CD14-positive monocyte (primary cell): Measurements from ENCODE around the gene SLC6A8. TPM values are rescaled to one million over a fixed set of nuclear protein-coding genes. Genes with fewer than 3 reads are reported as not detected.

Experiments
- DNase-seq, 3 donors: peaks; one replicate each; pipeline ENCODE4 v3.0.0-alpha.2; 2011 to 2022
- H2AFZ ChIP-seq: 2 replicates; pipeline ENCODE4 v1.6.0; 2012; ENCODE audit warnings: mild to moderate bottlenecking, low read depth, low read length, inconsistent platforms; ENCODE audit not compliant: insufficient read depth, poor library complexity, severe bottlenecking
- H3K27ac ChIP-seq, 2 donors: 1 replicate in 1 of 2; 2 replicates in 1 of 2; pipeline ENCODE4 v1.5.1; 2012 to 2013; ENCODE audit warnings: low read length in 2 of 2, control low read depth in 1 of 2, inconsistent platforms in 1 of 2, low read depth in 1 of 2, mild to moderate bottlenecking in 1 of 2
- H3K27me3 ChIP-seq, 2 donors: one replicate each; pipeline versions ENCODE4 v1.6.0 to v1.6.1; 2011 to 2013; ENCODE audit warnings: low read length in 2 of 2; ENCODE audit not compliant: control insufficient read depth in 2 of 2, insufficient read depth in 2 of 2
- H3K36me3 ChIP-seq, 2 donors: replicated peaks in 1 of 2; 1 replicate in 1 of 2; 2 replicates in 1 of 2; pipeline versions ENCODE4 v1.5.1 to v1.6.1; 2012 to 2013; ENCODE audit warnings: low read length in 2 of 2, control low read depth in 1 of 2, inconsistent platforms in 1 of 2, mild to moderate bottlenecking in 1 of 2; ENCODE audit not compliant: insufficient read depth in 2 of 2, control insufficient read depth in 1 of 2
- H3K4me1 ChIP-seq, 2 donors: 1 replicate in 1 of 2; 2 replicates in 1 of 2; pipeline versions ENCODE4 v1.5.1 to v1.6.1; 2012 to 2013; ENCODE audit warnings: low read length in 2 of 2, control low read depth in 1 of 2, inconsistent platforms in 1 of 2, mild to moderate bottlenecking in 1 of 2, moderate library complexity in 1 of 2; ENCODE audit not compliant: insufficient read depth in 2 of 2, control insufficient read depth in 1 of 2
- H3K4me2 ChIP-seq: replicated peaks from 2 replicates; pipeline ENCODE3; 2012; ENCODE audit warnings: low read length, moderate library complexity, mild to moderate bottlenecking; ENCODE audit not compliant: poor library complexity, severe bottlenecking; ENCODE audit errors: extremely low read depth
- H3K4me3 ChIP-seq, 3 experiments: fragments of 200-600 bp in 1 of 3; sonication (generic) in 1 of 3; replicated peaks in 1 of 3; 1 replicate in 2 of 3; 2 replicates in 1 of 3; pipeline ENCODE4 v1.5.1; 2011 to 2013; ENCODE audit warnings: low read length in 3 of 3, mild to moderate bottlenecking in 3 of 3, control low read depth in 2 of 3, low read depth in 2 of 3, inconsistent platforms in 1 of 3, moderate library complexity in 1 of 3
- H3K79me2 ChIP-seq: 2 replicates; pipeline ENCODE4 v1.6.0; 2012; ENCODE audit warnings: mild to moderate bottlenecking, control low read depth, inconsistent platforms, low read length, moderate library complexity; ENCODE audit not compliant: insufficient read depth
- H3K9ac ChIP-seq: 2 replicates; pipeline ENCODE4 v1.6.0; 2017; ENCODE audit warnings: low read length, mild to moderate bottlenecking; ENCODE audit not compliant: insufficient read depth, poor library complexity, severe bottlenecking
- H3K9me3 ChIP-seq, 2 donors: replicated peaks in 1 of 2; 1 replicate in 1 of 2; 2 replicates in 1 of 2; pipeline versions ENCODE4 v1.5.1 to v1.6.1; 2012 to 2013; ENCODE audit warnings: low read length in 2 of 2, control low read depth in 1 of 2; ENCODE audit not compliant: control insufficient read depth in 1 of 2, insufficient read depth in 1 of 2
- H4K20me1 ChIP-seq: 2 replicates; pipeline ENCODE4 v1.6.0; 2012; ENCODE audit warnings: mild to moderate bottlenecking, low read length, control low read depth, moderate library complexity; ENCODE audit not compliant: insufficient read depth
- H3K27ac Mint-ChIP-seq, 7 donors: one replicate each; pipeline ENCODE4 v1.8.0; 2020; ENCODE audit warnings: mild to moderate bottlenecking in 7 of 7, mixed read lengths in 7 of 7, moderate library complexity in 6 of 7, inconsistent platforms in 2 of 7
- H3K27me3 Mint-ChIP-seq, 3 donors: one replicate each; pipeline ENCODE4 v1.8.0; 2021 to 2022; ENCODE audit warnings: low read depth in 3 of 3, mild to moderate bottlenecking in 3 of 3, mixed read lengths in 3 of 3, moderate library complexity in 3 of 3, inconsistent platforms in 1 of 3
- H3K36me3 Mint-ChIP-seq, 2 donors: one replicate each; pipeline ENCODE4 v1.8.0; 2020; ENCODE audit warnings: mixed read lengths in 2 of 2, inconsistent platforms in 1 of 2, mild to moderate bottlenecking in 1 of 2
- H3K4me1 Mint-ChIP-seq: one replicate; pipeline ENCODE4 v1.8.0; 2020; ENCODE audit warnings: mild to moderate bottlenecking, mixed read lengths
- H3K4me3 Mint-ChIP-seq, 2 donors: one replicate each; pipeline ENCODE4 v1.8.0; 2020; ENCODE audit warnings: mild to moderate bottlenecking in 2 of 2, mixed read lengths in 2 of 2, moderate library complexity in 1 of 2
- H3K9me3 Mint-ChIP-seq, 7 donors: one replicate each; pipeline ENCODE4 v1.8.0; 2020 to 2022; ENCODE audit warnings: mixed read lengths in 7 of 7, mild to moderate bottlenecking in 6 of 7, moderate library complexity in 6 of 7, inconsistent platforms in 2 of 7
- WGBS: methylation state at CpG from one replicate; pipeline ENCODE4 v1.1.5; 2013; ENCODE audit warnings: missing lambda C conversion rate; ENCODE audit not compliant: insufficient coverage; 5-methylcytosine and 5-hydroxymethylcytosine counted together
- intact Hi-C, 2 donors: fragments of 100-400 bp; cut with micrococcal nuclease; formaldehyde crosslinking; loops; one replicate each; pipeline versions ENCODE4 v1.15.0 to v1.15.1; 2023
- polyA plus RNA-seq, 3 donors: library from polyadenylated mRNA; depleted of rRNA in 1 of 3; unstranded in 2 of 3; stranded (reverse) in 1 of 3; fragments of 300-500 nt in 2 of 3; fragments of >200 nt in 1 of 3; fragmentation: Illumina TruSeq in 2 of 3; gene quantifications; 1 replicate in 2 of 3; 2 replicates in 1 of 3; pipeline ENCODE4 v1.2.3, GENCODE V29; 2012 to 2021
- TF ChIP-seq, protein P1 (sequence below): fragments of 200-600 bp; IDR thresholded peaks from one replicate; pipeline ENCODE4 v1.8.0; 2022; ENCODE audit warnings: antibody characterized with exemption, mild to moderate bottlenecking

SLC6A8 gene
- polyA plus RNA-seq, 3 donors: 0.23 to 5.6 (median 0.85) TPM

DNA sequence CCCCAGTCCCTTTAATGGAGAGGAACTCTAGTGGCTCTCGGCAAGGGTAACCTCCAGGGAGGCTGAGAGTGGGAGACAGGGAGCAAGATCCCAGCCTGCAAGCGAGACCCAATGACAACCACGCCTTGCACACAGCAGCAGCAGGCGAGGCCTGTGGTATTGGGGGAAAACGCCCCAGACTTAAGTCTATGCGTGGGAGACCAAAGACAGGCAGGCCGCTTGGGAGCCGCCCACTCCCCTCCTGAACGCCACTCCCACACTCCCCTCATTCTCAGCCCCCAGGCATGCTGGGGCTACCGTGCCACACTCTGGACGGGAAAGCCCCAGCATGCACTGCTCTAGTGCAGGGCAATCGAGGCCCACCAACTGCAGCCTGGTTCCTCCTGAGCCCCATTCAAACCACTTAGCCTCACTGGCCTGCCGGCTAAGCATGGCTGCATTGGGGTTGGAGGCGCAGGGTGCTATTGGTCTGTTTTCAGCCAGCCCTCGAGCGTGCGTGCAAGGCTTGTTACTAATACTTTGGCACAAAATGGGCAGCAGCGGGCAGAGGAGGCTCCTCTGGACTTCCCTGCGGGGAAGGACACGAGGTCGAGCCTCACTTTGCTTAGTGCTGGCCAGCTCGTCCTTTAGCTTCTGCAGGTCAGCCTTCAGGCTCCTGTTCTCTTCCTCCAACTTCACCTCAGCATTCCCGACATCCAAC lies 14.8 kb downstream of the SLC6A8 start:
- Mint-ChIP-seq H3K4me3 (no peak overlapping the region), H3K27me3 (peaks cover 0 to 13% (median 0%) of the 10 kb centered on the region in 3 donors), H3K4me1 (no peaks in the 10 kb centered on the region), H3K27ac (no peak overlapping the region), H3K9me3 (peaks cover 0 to 3% (median 0%) of the 10 kb centered on the region in 7 donors), H3K36me3 (peaks cover 54 to 77% of the 10 kb centered on the region in 2 donors)
- H3K4me1 ChIP-seq: no peaks in the 10 kb centered on the region
- no peaks in the 10 kb centered on the region for H3K9me3 ChIP-seq
- WGBS: 98% methylated on average over 11 of the region's 23 CpGs
- no peak overlapping the region for H3K9ac ChIP-seq
- intact Hi-C loops: no loop called here
- no peaks in the 10 kb centered on the region for H3K27me3 ChIP-seq
- DNase-seq: no peak
- H3K4me2 ChIP-seq: no peak overlapping the region
- H3K36me3 ChIP-seq: peaks cover 61 to 66% of the 10 kb centered on the region in 2 donors
- TF ChIP-seq, protein P1, sequence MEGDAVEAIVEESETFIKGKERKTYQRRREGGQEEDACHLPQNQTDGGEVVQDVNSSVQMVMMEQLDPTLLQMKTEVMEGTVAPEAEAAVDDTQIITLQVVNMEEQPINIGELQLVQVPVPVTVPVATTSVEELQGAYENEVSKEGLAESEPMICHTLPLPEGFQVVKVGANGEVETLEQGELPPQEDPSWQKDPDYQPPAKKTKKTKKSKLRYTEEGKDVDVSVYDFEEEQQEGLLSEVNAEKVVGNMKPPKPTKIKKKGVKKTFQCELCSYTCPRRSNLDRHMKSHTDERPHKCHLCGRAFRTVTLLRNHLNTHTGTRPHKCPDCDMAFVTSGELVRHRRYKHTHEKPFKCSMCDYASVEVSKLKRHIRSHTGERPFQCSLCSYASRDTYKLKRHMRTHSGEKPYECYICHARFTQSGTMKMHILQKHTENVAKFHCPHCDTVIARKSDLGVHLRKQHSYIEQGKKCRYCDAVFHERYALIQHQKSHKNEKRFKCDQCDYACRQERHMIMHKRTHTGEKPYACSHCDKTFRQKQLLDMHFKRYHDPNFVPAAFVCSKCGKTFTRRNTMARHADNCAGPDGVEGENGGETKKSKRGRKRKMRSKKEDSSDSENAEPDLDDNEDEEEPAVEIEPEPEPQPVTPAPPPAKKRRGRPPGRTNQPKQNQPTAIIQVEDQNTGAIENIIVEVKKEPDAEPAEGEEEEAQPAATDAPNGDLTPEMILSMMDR: no peak
- no peak overlapping the region for H3K27ac ChIP-seq
- H3K4me3 ChIP-seq: no peak overlapping the region
- no peak overlapping the region for H2AFZ ChIP-seq
- H3K79me2 ChIP-seq: no peaks in the 10 kb centered on the region
- H4K20me1 ChIP-seq: peaks cover 48% of the 10 kb centered on the region

DNA sequence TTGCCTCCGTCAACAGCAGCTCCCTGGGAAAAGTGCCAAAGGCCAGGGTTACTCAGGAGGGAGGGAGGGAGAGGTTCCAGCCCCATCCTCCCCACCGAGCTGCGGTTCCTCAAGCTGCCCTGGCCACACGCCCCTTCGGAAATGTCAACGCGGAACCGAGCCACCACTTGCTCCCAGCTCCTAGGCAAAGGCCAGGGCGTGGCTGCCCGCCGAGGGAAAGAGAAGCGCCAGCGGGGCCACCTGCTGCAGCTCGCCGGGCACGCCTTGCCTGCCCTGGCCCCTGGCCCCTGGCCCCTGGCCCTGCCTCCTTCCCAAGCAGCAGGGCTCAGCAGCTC lies 15.3 kb downstream of the SLC6A8 start:
- H3K27me3 Mint-ChIP-seq: peaks cover 0 to 13% (median 0%) of the 10 kb centered on the region in 3 donors
- intact Hi-C loops: no loop called here
- no peaks in the 10 kb centered on the region for H3K9me3 ChIP-seq
- no peak overlapping the region for H2AFZ ChIP-seq
- peaks cover 49% of the 10 kb centered on the region for H4K20me1 ChIP-seq
- no peaks in the 10 kb centered on the region for H3K4me1 ChIP-seq
- no peaks in the 10 kb centered on the region for H3K79me2 ChIP-seq
- peaks cover 61 to 65% of the 10 kb centered on the region in 2 donors for H3K36me3 ChIP-seq
- 100% methylated on average over 1 of the region's 16 CpGs for WGBS
- H3K27me3 ChIP-seq: no peaks in the 10 kb centered on the region
- H3K36me3 Mint-ChIP-seq: peaks cover 53 to 72% of the 10 kb centered on the region in 2 donors
- no peak overlapping the region for H3K4me3 ChIP-seq
- H3K27ac ChIP-seq: no peak overlapping the region
- no peak overlapping the region for H3K27ac Mint-ChIP-seq
- no peak overlapping the region for H3K4me3 Mint-ChIP-seq
- no peak for DNase-seq
- H3K4me1 Mint-ChIP-seq: no peaks in the 10 kb centered on the region
- H3K4me2 ChIP-seq: no peak overlapping the region
- TF ChIP-seq, protein P1: no peak
- no peak overlapping the region for H3K9ac ChIP-seq
- peaks cover 0 to 3% (median 0%) of the 10 kb centered on the region in 7 donors for H3K9me3 Mint-ChIP-seq
